ENCODE results near the gene NOSIP.
A peak's percentile ranks its signal among the peaks of the same experiment; 100 is the strongest.

The NOSIP gene

DNA sequence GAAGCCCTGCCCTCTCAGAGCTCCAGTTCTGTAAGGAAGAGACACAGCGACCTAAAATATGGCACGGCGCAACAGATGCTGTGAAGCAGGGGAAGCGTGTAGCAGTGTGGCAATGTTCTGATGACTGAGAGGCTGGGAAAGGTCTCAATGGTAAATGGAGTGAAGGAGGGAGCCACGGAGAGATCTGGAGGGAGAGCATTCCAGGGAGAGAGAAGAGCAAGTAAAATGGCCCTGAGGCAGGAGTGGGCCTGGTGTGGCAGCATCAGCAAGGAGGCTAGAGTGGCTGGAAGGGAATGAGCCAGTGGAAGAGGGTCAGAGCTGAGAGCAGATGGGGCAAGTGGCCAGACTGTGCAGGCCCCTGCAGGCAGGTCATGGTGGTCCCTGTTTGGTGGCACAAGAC lies 36.2 kb downstream of the NOSIP start:
- DNase-seq, result no peak

DNA sequence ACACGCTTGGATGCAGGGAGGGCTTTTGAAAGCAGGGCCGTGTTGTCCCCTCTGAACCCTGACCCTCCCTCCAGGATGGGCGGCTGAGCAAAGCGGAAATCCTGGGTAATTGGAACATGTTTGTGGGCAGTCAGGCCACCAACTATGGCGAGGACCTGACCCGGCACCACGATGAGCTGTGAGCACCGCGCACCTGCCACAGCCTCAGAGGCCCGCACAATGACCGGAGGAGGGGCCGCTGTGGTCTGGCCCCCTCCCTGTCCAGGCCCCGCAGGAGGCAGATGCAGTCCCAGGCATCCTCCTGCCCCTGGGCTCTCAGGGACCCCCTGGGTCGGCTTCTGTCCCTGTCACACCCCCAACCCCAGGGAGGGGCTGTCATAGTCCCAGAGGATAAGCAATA lies 37.3 kb downstream of the NOSIP start:
- DNase-seq, result no peak

DNA sequence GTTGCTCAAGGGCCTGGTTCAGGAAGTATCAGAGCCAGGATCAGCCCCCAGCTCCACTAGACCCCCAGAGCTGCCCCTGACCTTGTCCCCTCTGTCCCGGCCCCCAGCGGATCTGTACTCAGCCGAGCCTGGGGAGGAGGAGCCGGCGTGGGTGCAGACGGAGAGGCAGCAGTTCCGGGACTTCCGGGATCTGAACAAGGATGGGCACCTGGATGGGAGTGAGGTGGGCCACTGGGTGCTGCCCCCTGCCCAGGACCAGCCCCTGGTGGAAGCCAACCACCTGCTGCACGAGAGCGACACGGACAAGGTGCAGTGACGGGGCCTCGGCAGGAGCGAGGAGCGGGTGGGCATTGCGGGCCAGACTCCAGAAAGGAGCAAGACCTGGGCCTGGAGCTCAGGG lies 37.9 kb downstream of the NOSIP start:
- no peak for DNase-seq

DNA sequence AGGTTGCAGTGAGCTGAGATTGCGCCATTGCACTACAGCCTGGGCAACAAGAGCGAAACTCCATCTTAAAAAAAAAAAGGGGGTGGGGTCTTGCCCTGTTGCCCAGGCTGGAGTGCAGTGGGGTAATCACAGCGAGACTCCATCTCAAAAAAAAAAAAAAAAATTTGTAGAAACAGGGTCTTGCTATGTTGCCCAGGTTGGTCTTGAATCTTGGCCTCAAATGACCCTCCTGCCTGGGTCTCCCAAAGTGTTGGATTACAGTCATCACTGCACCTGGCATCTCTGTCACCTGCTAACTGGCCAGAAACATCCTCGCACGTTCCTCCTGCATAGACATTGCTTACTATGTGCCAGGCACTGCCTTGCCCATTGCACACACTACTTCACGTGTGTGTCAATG lies 38.4 kb downstream of the NOSIP start:
- no peak for DNase-seq

DNA sequence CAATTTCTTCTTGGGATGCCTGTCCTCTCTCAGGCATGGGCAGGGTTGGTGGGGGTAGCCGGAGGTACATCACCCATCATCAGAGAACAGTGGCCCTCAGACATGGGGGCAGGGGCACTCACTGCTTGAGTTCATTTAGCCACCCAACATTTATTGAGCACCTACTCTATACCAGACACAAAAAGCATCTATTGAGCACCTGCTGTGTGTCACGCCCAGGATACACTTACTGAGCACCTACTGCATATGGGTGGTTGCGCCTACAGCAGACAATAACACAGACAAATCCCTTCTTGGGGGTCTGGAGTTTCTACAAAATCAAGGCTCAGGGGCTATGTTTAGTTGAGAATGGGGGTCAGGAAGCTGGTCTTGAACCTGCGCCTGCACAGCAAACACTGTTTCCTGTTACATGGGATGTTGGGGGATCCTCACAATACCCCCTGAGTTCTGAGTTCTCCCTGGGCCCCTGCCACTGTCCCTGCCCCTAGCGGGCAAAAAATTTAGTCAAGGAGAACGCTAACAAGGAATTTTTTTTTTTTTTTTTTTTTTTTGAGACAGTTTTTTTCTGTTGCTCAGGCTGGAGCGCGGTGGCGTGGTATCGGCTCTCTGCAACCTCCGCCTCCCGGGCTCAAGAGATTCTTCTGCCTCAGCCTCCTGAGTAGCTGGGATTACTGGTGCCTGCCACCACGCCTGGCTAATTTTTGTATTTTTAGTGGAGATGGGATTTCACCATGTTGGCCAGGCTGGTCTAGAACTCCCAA lies 41.0 kb downstream of the NOSIP start:
- no peak for DNase-seq

DNA sequence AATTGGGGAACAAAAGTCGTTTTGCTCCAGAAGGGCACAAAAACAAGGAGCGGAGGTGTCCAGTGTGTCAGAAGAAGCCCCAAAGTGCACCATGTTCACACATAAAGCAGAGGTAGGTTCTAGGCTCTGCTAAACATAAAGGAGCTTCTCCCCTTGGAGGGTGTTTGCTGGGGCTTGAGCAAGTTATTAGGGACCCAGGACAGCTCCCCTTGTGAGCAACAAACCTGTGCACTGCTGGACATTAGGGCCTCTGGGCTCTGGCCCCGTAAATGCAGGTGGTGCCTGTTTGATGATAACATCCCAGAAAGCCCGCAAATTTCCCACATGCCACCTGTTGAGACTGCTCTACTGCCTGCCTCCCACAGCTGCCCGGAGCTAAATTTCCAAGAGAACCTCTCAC lies 41.7 kb downstream of the NOSIP start:
- no peak for DNase-seq

DNA sequence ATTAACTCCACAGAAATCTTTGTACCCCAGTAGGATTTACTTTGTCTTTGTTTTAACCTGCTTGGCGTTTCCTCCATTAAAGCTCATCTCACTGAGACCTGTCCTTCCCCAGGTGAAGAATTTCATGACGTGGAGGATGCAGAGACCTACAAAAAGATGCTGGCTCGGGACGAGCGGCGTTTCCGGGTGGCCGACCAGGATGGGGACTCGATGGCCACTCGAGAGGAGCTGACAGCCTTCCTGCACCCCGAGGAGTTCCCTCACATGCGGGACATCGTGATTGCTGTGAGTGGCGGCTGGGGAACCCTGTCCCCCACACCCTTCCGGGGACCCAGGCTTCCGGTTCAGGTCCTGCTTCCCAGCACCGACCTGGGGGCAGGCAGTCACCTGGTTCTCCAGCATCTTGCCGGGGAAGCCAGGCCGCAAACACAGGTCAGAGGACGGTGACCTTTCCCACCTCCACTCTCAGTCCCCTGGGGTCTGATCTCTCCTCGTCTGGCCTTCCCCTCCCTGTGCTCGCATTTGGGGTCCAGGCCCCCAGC lies 43.4 kb downstream of the NOSIP start:
- no peak for DNase-seq

DNA sequence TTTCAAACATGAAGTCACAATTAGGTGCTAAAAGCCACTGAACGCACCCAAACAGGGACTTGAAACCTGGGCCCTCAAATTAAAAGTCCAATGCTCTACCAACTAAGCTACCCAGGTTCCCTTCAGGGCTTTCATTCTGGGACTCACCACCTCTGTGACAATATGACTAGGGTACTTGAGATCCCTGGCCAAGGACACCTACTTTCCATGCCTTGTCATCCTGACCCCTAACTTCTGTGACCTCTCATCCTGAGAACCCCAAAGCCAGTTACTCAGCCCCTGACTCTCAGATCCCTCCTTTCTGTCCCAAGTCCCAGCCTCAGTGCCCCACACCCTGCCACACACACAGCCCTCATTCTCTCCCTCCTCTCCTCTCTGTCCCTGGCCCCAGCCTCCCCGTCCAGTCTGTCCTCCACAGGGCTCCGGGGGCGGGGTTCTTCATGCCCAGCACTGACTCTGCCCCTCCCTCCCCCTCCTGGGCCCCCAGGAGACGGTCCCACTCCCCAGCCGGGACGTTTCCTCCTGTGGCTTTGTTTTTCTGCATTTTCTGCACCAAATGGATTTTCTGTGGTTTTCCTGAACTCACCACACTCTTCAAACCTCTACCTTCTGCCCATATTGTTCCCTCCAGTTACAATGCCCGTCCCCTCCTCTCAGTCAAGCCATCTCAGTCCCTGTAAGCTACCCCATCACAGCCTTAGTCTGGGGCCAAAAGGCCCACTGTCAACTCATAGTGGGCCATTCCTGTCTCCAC lies 45.5 kb downstream of the NOSIP start:
- DNase-seq, result no peak

DNA sequence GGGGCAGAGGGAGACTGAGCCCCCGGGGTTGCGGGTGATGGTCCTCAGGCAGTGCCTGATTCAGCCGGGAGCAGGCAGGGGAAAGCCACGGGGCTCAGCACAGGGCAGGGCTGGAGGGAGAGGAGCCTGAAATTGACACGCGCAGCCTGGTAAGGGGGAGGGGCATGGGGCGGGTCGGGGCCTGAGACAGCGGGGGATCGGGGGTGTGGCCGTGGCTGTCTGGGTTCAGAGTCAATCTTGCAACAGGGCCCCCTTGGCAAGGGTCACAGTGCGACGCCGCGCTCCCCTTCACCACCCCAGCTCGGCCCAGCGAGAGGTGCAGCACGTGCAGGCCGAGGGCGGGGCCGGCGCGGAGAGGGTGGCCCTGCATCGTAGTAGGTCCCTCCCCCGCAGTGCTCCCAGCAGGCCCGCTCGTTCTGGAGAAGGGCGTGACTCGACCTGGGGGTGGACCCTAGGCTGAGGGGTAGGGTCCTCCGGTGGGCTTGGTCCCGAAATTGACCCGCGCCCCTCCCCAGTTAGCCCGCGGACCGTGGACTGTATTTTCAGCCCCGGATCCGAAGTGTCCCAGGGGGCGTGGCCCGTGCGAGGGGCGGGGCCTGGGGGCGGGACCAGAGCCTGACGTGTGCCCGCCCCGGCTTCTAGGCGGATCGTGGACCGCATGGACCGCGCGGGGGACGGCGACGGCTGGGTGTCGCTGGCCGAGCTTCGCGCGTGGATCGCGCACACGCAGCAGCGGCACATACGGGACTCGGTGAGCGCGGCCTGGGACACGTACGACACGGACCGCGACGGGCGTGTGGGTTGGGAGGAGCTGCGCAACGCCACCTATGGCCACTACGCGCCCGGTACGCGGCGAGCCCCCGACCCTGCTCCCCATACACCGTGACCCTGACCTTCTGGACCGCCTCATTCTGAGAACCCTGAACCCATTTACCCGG lies 46.5 kb downstream of the NOSIP start:
- peak; percentile 80 for DNase-seq

DNA sequence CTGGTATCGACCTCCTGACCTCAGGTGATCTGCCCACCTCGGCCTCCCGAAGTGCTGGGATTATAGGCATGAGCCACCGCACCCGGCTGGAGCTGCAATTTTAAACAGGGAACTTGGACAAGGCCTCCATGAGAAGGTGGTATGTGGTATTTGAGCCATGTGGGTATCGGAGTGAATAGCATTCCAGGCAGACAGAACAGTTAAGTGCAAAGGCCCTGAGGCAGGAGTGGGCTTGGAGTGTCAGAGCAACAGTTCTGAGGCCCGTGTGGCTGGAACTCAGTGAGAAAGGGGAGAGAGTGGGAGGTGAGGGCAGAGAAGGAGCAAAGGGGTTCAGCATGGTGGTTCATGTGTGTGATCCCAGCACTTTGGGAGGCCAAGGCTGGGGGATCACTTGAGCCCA lies 49.6 kb downstream of the NOSIP start:
- no peak for DNase-seq

DNA sequence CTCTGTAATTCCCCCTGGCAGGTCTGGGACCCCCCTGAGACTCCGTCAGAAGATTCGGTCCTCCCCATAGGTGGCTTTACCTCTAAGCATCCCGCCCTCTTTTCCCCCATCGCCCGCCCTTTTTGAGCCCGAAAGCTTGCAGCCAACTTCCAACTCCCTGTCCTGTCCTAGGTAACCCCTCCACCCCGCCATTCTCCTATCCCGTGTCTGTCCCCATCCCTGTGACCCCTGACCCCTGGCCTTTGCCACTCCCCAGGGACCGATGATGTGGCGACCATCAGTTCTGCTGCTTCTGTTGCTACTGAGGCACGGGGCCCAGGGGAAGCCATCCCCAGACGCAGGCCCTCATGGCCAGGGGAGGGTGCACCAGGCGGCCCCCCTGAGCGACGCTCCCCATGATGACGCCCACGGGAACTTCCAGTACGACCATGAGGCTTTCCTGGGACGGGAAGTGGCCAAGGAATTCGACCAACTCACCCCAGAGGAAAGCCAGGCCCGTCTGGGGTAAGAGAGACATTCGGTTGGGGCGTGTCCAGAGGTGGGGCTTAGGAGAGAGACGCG lies 52.1 kb downstream of the NOSIP start:
- peak; percentile 62 for DNase-seq

DNA sequence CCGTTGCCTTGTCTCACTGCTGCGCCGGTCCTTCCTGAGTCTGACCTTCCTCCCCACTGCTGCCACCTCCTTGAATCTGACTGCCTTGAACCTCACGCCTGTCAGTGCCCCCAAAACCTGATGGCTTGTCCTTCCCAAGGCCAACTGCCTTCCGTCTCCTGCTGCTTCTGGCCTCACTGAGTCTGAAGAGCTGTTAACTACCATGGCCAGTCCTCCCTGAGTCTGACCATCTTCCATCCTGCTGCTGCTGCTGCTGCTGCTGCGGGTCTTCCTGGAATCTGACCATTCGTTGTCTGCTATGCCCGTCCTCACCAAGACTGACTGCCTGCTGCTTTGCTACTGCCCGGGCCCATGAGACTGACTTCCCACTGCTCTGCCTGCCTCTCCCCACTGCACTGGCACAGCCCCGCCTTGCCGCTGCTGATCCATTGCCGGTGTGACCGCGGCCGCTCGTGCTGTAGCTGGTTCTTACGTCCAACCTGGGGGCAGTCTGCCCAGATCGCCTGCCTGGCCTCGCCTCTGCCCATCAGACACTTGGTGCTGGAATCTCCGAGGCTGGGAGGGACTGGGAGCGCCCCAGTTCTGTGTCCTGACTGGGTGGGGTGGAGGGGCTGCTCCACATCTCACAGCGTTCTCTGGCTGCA lies 55.4 kb downstream of the NOSIP start:
- DNase-seq, result no peak

DNA sequence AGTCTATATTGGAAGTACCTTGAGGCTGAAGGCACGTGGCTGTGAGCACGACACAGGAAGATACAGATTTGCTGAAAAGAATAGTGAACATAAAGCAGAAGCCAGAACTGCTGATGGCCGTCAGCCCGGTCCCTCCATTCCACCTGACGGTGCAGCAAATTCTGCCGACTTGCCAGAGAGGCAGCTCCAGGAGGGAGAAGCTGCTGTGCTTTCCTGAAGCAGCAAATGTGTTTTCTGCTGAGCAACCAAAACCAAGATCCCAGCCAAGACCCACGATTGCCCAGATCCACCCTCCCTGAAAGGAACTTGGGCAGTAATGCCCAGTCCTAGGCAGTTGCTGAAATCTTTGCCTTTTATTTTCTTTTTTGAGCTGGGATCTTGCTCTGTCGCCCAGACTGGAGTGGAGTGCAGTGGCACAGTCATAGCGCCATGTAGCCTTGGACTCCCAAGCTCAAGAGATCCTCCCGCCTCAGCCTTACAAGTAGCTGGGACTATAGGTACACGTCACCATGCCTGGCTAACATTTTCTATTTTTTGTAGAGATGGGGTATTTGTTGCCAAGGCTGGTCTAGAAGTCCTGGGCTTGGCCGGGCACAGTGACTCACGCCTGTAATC lies 59.5 kb downstream of the NOSIP start:
- DNase-seq, result no peak

DNA sequence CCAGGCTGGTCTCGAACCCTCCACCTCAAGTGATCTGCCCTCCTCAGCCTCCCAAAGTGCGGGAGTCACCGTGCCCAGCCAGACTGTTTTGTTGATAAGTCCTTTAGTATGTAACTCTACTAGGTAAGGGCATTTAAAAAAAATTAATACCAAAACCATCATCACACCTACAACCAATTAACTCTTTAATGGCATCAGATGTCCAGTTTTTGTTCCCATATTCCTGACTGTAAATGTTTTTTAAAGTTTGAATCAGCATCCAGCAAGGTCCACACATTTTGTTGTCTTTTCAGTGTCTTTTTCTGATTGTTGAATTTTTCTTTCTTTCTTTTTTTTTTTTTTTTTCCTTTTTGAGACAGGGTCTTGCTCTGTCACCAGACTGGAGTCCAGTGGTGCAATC lies 62.3 kb downstream of the NOSIP start:
- DNase-seq, result no peak

DNA sequence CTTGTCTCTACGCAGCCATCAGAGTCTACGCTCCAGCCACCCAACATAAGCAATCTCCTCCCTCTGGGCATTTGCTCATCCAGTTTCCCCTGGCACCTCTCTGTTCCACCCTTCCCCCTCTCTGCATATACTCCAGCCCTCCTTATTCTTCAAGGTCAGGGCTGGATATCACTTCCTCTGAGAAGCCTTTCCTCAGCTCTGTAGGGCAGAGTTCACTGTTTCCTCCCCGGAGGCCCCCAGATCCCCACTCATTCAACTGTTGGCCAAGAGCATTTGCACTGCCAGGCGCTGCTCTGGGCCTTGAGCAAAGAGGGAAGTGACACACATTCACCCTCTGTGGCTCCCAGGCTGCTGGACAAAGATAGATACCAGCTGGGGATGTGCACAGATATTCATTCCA lies 64.6 kb downstream of the NOSIP start:
- no peak for DNase-seq

DNA sequence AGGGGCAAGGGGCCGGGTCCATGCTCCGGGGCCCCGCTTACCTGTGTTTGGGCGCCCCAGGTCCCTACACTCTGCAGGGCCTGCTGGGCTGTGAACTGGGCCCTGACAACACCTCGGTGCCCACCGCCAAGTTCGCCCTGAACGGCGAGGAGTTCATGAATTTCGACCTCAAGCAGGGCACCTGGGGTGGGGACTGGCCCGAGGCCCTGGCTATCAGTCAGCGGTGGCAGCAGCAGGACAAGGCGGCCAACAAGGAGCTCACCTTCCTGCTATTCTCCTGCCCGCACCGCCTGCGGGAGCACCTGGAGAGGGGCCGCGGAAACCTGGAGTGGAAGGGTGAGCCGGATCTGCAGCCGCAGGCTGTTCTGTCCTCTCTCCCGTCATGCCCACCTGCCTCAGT lies 66.2 kb downstream of the NOSIP start:
- no peak for DNase-seq

DNA sequence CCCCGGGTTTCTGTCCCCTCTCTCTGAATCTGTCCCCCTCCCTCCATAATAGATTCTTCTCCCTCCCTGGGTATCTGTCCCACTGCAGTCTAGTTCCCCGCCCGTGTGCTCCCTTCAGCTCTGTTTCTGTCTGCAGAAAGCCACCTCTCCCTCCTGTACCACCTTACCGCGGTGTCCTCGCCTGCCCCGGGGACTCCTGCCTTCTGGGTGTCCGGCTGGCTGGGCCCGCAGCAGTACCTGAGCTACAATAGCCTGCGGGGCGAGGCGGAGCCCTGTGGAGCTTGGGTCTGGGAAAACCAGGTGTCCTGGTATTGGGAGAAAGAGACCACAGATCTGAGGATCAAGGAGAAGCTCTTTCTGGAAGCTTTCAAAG lies 66.6 kb downstream of the NOSIP start:
- DNase-seq, result no peak

DNA sequence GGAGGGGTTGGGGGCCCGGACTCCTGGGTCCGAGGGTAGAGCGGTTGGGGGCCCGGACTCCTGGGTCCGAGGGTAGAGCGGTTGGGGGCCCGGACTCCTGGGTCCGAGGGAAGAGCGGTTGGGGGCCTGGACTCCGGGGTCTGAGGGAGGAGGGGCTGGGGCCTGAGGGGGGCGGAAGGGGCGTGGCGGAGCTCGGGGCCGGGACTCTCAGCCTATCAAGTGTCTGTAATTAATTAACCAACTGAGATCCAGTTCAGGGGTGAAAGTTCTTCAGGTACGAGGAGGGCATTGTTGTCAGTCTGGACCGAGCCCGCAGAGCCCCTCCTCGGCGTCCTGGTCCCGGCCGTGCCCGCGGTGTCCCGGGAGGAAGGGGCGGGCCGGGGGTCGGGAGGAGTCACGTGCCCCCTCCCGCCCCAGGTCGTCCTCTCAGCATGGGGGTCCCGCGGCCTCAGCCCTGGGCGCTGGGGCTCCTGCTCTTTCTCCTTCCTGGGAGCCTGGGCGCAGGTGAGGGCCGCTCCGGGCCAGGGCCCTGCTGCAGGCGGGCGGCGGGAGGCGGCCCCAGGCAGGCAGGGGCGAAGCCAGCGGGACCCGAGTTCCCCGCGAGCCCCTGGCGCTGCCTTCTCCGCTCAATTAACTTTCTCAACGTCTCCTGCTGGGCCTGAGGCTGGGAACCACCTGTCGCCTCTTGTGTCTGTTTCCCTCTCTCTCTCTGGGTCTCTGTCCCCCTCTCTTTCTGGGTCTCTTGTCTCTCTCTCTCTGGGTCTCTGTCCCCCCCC lies 67.2 kb downstream of the NOSIP start:
- DNase-seq, result peak; percentile 83

DNA sequence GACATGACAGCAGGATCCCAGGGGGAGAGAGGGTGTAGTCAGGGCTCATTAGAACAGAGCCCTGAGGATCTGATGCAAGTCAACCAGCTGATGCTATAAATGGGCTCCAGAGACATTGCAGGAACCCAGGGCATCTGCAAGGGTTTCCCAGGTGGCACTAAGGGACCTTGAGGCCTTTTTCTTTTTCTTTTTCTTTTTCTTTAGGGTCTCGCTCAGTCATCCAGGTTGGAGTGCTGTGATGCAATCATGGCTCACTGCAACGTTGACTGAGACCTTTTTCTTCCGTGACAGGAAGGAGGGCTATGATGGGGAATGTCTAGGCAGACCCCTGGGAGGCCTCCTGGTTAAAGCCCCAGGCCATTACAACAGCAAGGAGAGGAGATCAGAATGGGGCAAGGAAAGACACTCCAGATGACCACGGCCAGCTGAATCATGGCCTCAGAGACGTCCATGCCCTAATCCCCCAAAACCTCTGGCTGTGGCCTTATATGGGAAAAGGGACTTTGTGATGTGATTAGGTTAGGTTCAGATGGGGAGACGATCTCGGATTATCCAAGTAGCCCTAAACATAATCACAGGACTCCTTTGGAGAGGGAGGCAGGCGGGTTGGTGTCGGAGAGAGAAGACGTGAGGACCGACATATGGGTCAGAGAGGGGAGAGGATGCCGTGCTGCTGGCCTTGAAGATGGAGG lies 72.4 kb downstream of the NOSIP start:
- no peak for DNase-seq

DNA sequence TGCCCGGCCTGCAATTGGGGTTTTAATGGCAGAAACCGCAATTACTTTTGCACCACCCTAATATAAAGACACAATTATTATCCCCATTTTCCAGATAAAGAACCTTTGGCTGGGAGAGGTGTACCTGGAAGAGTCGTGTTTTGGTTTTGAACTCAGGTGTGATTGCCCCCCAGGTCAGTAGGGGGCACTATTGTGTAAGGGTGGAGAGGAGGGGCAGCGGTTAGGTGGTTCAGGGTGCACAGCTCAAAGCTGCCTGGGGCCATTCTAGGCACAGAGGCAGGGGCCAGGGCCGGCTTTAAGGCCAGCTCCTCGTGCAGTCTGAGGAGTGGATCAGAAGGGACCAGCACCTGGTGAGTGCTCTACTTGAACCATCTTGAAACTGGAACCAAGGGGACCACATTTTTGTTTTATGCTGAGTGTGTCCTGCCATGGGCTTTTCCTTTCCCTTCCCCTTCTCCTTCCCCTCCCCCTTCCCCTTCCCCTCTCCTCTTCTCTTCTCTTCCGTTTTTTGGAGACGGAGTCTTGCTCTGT lies 73.7 kb downstream of the NOSIP start:
- DNase-seq, result no peak

Measured in left hindlimb (tissue), 1 donor.